Dedifferentiated amniotic fluid mesenchymal stem cell (primary cell): ENCODE measurements around the gene ASAP3.

Source experiments
- DNase-seq: peaks from one replicate; pipeline ENCODE4 v3.0.0-alpha.2; 2016; ENCODE audit errors: extremely low spot score

ASAP3 gene

GRCh38 chr1:23477359-23478144, 6.4 kb downstream of the ASAP3 start:
- no peak for DNase-seq

GRCh38 chr1:23475641-23476040, 8.3 kb downstream of the ASAP3 start:
- DNase-seq, result no peak

- peak; percentile 87 for DNase-seq
Measured at GRCh38 chr1:23475134-23475628, 8.8 kb downstream of the ASAP3 start.

GRCh38 chr1:23473037-23473800, 10.8 kb downstream of the ASAP3 start:
- no peak for DNase-seq

- no peak for DNase-seq
Measured at GRCh38 chr1:23472351-23473036, 11.5 kb downstream of the ASAP3 start.

- no peak for DNase-seq
Measured at GRCh38 chr1:23471473-23472075, 12.4 kb downstream of the ASAP3 start.

GRCh38 chr1:23470282-23471070, 13.5 kb downstream of the ASAP3 start:
- DNase-seq, result no peak

GRCh38 chr1:23469372-23469982, 14.5 kb downstream of the ASAP3 start:
- no peak for DNase-seq

- DNase-seq, result no peak
Measured at GRCh38 chr1:23466423-23466989, 17.5 kb downstream of the ASAP3 start.

- DNase-seq, result no peak
Measured at GRCh38 chr1:23463286-23463685, 20.7 kb downstream of the ASAP3 start.

GRCh38 chr1:23462766-23463165, 21.2 kb downstream of the ASAP3 start:
- no peak for DNase-seq

GRCh38 chr1:23461050-23461449, 22.9 kb downstream of the ASAP3 start:
- DNase-seq, result no peak

- DNase-seq, result no peak
Measured at GRCh38 chr1:23460519-23460918, 23.5 kb downstream of the ASAP3 start.

- no peak for DNase-seq
Measured at GRCh38 chr1:23459338-23459757, 24.6 kb downstream of the ASAP3 start.

- no peak for DNase-seq
Measured at GRCh38 chr1:23456226-23456625, 27.8 kb downstream of the ASAP3 start.

GRCh38 chr1:23453455-23454000, 30.5 kb downstream of the ASAP3 start:
- no peak for DNase-seq

GRCh38 chr1:23452011-23452411, 32.0 kb downstream of the ASAP3 start:
- no peak for DNase-seq

- DNase-seq, result no peak
Measured at GRCh38 chr1:23451441-23451840, 32.5 kb downstream of the ASAP3 start.

- no peak for DNase-seq
Measured at GRCh38 chr1:23450894-23451293, 33.1 kb downstream of the ASAP3 start.

- no peak for DNase-seq
Measured at GRCh38 chr1:23449958-23450357, 34.0 kb downstream of the ASAP3 start.
